Neural cell (in vitro differentiated cells): ENCODE results near the gene RARS2. TPM values are rescaled to one million over a fixed set of nuclear protein-coding genes. Genes with fewer than 3 reads are reported as not detected.
"Not testable (repeated sequence)": the region's sequence is repeated elsewhere in the genome, so short reads cannot be mapped to it uniquely, and the experiment has no call there.

ENCODE experiments used
- H2AFZ ChIP-seq: fragments of 200-600, 300-800 bp; sonication (generic), shearing (Covaris generic); 2 replicates; pipeline ENCODE4 v1.6.0; 2014; ENCODE audit warnings: low read depth, mild to moderate bottlenecking, antibody characterized with exemption, low read length, moderate library complexity
- H3F3A ChIP-seq: fragments of 200-600 bp; shearing (Covaris generic); 2 replicates; pipeline ENCODE4 v1.6.1; 2016; ENCODE audit warnings: mild to moderate bottlenecking, moderate library complexity, mixed read lengths, antibody characterized with exemption, low read length; ENCODE audit not compliant: insufficient read depth, poor library complexity, severe bottlenecking
- H3K27ac ChIP-seq: fragments of 200-600, 300-800 bp; sonication (generic), shearing (Covaris generic); 2 replicates; pipeline ENCODE4 v1.5.1; 2014; ENCODE audit warnings: mild to moderate bottlenecking, low read length, moderate library complexity
- H3K27me3 ChIP-seq: fragments of 300-800, 200-600 bp; sonication (generic), shearing (Covaris generic); 2 replicates; pipeline ENCODE4 v1.6.0; 2014; ENCODE audit warnings: mild to moderate bottlenecking, low read depth, low read length, moderate library complexity; ENCODE audit not compliant: insufficient read depth
- H3K36me3 ChIP-seq: fragments of 300-800, 200-600 bp; sonication (generic), shearing (Covaris generic); 2 replicates; pipeline ENCODE4 v1.5.1; 2014; ENCODE audit warnings: mild to moderate bottlenecking, antibody characterized with exemption, low read length, moderate library complexity; ENCODE audit not compliant: insufficient read depth
- H3K4me2 ChIP-seq: fragments of 300-800, 200-600 bp; sonication (generic), shearing (Covaris generic); 2 replicates; pipeline ENCODE4 v1.6.0; 2014; ENCODE audit warnings: mild to moderate bottlenecking, low read length
- H3K4me3 ChIP-seq: fragments of 300-800, 200-600 bp; sonication (generic), shearing (Covaris generic); 2 replicates; pipeline ENCODE4 v1.5.1; 2014; ENCODE audit warnings: mild to moderate bottlenecking, low read length, moderate library complexity
- H3K79me2 ChIP-seq: fragments of 200-600 bp; shearing (Covaris generic); replicated peaks from 2 replicates; pipeline ENCODE4 v1.6.0; 2014; ENCODE audit warnings: mild to moderate bottlenecking, low read length, moderate library complexity; ENCODE audit not compliant: insufficient read depth
- H3K9ac ChIP-seq: fragments of 300-800, 200-600 bp; sonication (generic), shearing (Covaris generic); 2 replicates; pipeline ENCODE4 v1.6.1; 2016; ENCODE audit warnings: mild to moderate bottlenecking, low read length, mixed read lengths
- H3K9me2 ChIP-seq: fragments of 200-600 bp; shearing (Covaris generic); 2 replicates; pipeline ENCODE4 v1.6.1; 2016; ENCODE audit warnings: mild to moderate bottlenecking, low read length, mixed read lengths; ENCODE audit not compliant: insufficient read depth
- H3K9me3 ChIP-seq: fragments of 200-600, 300-800 bp; sonication (generic), shearing (Covaris generic); 2 replicates; pipeline ENCODE4 v1.6.1; 2016; ENCODE audit warnings: mild to moderate bottlenecking, mixed run types, low read length, moderate library complexity, mixed read lengths
- H4K20me1 ChIP-seq: fragments of 200-600 bp; shearing (Covaris generic); 2 replicates; pipeline ENCODE4 v1.6.1; 2016; ENCODE audit warnings: mild to moderate bottlenecking, mixed run types; ENCODE audit not compliant: insufficient read depth
- CTCF ChIP-seq: fragments of 450-650 bp; IDR thresholded peaks from 2 replicates; pipeline ENCODE4 v1.5.1; 2014; ENCODE audit warnings: antibody characterized with exemption, mild to moderate bottlenecking, moderate library complexity; ENCODE audit not compliant: poor library complexity, severe bottlenecking
- EP300 ChIP-seq: fragments of 450-650 bp; conservative IDR thresholded peaks from 2 replicates; pipeline ENCODE4 v1.6.1; 2014; ENCODE audit warnings: antibody characterized with exemption, mild to moderate bottlenecking, moderate library complexity; ENCODE audit not compliant: poor library complexity, severe bottlenecking
- EZH2 ChIP-seq: fragments of 200-600, 300-800 bp; shearing (Covaris generic), sonication (generic); IDR thresholded peaks from 2 replicates; pipeline ENCODE4 v1.6.1; 2014; ENCODE audit warnings: antibody characterized with exemption, low read length, borderline replicate concordance, mild to moderate bottlenecking; ENCODE audit not compliant: insufficient read depth, poor library complexity, severe bottlenecking
- MXI1 ChIP-seq: fragments of 450-650 bp; conservative IDR thresholded peaks from 2 replicates; pipeline ENCODE4 v1.6.1; 2014; ENCODE audit warnings: antibody characterized with exemption, mild to moderate bottlenecking; ENCODE audit not compliant: poor library complexity, severe bottlenecking
- POLR2AphosphoS5 ChIP-seq: IDR thresholded peaks from 2 replicates; pipeline ENCODE4 v1.6.1; 2012
- RAD21 ChIP-seq: fragments of 450-650 bp; conservative IDR thresholded peaks from 2 replicates; pipeline ENCODE4 v1.6.1; 2014; ENCODE audit warnings: antibody characterized with exemption, mild to moderate bottlenecking, moderate library complexity
- SMC3 ChIP-seq: fragments of 450-650 bp; conservative IDR thresholded peaks from 2 replicates; pipeline ENCODE4 v1.6.1; 2014; ENCODE audit warnings: antibody characterized with exemption, mild to moderate bottlenecking, moderate library complexity; ENCODE audit not compliant: poor library complexity
- TAF1 ChIP-seq: IDR thresholded peaks from 2 replicates; pipeline ENCODE4 v1.6.1; 2012; ENCODE audit warnings: low read depth
- polyA plus RNA-seq: library from polyadenylated mRNA; depleted of rRNA; stranded (reverse); fragments of >200 nt; gene quantifications from 2 replicates; pipeline ENCODE4 v1.2.3, GENCODE V29; 2014
- TF ChIP-seq, protein P1 (sequence below): IDR thresholded peaks from 2 replicates; pipeline ENCODE4 v1.6.1; 2012; ENCODE audit warnings: borderline replicate concordance

Gene RARS2
- polyA plus RNA-seq, 1 donor from 2014 or later = 50.4 TPM

DNA sequence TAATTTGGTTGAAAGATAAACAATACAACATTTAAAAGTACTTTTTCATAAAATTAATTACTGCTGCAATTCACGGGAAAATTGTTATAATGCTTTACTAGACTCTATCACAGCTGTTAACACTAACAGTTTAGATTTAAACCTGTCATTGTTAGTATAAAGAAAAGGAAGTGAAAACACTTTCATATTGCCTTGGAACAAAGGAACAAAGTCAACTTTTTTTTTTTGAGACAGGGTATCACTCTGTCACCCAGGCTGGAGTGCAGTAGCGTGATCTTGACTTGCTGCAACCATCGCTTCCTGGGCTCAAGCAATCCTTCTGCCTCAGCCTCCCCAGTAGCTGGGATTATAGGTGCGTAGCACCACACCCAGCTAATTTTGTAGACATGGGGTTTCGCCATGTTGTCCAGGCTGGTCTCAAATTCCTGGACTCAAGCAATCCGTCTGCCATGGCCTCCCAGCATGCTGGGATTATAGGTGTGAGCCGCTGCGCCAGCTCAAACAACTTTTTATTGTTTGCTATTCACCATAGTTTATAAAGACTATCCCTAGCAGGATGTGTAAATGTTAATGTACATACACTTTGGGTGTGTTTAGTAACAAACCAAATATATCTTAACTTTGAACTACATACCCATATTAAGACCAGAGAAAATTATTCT lies 94.9 kb downstream of the RARS2 start:
- H3K27me3 ChIP-seq = no peaks in the 10 kb centered on the region
- H3K9me2 ChIP-seq = no peaks in the 10 kb centered on the region
- no peaks in the 10 kb centered on the region for H3K36me3 ChIP-seq
- no peak overlapping the region for H3K9ac ChIP-seq
- no peaks in the 10 kb centered on the region for H3F3A ChIP-seq
- H3K79me2 ChIP-seq = no peaks in the 10 kb centered on the region
- H3K9me3 ChIP-seq = no peaks in the 10 kb centered on the region
- TF ChIP-seq SMC3 = no peak
- TF ChIP-seq CTCF = no peak
- TF ChIP-seq EP300 = no peak
- TF ChIP-seq, protein P1, sequence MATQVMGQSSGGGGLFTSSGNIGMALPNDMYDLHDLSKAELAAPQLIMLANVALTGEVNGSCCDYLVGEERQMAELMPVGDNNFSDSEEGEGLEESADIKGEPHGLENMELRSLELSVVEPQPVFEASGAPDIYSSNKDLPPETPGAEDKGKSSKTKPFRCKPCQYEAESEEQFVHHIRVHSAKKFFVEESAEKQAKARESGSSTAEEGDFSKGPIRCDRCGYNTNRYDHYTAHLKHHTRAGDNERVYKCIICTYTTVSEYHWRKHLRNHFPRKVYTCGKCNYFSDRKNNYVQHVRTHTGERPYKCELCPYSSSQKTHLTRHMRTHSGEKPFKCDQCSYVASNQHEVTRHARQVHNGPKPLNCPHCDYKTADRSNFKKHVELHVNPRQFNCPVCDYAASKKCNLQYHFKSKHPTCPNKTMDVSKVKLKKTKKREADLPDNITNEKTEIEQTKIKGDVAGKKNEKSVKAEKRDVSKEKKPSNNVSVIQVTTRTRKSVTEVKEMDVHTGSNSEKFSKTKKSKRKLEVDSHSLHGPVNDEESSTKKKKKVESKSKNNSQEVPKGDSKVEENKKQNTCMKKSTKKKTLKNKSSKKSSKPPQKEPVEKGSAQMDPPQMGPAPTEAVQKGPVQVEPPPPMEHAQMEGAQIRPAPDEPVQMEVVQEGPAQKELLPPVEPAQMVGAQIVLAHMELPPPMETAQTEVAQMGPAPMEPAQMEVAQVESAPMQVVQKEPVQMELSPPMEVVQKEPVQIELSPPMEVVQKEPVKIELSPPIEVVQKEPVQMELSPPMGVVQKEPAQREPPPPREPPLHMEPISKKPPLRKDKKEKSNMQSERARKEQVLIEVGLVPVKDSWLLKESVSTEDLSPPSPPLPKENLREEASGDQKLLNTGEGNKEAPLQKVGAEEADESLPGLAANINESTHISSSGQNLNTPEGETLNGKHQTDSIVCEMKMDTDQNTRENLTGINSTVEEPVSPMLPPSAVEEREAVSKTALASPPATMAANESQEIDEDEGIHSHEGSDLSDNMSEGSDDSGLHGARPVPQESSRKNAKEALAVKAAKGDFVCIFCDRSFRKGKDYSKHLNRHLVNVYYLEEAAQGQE = no peak
- TF ChIP-seq POLR2AphosphoS5 = no peak
- no peak for TF ChIP-seq MXI1
- TF ChIP-seq TAF1 = no peak
- TF ChIP-seq RAD21 = no peak
- no peaks in the 10 kb centered on the region for H4K20me1 ChIP-seq
- H3K4me3 ChIP-seq = no peak overlapping the region
- H3K27ac ChIP-seq = no peak overlapping the region
- H3K4me2 ChIP-seq = no peak overlapping the region
- no peak overlapping the region for H2AFZ ChIP-seq

DNA sequence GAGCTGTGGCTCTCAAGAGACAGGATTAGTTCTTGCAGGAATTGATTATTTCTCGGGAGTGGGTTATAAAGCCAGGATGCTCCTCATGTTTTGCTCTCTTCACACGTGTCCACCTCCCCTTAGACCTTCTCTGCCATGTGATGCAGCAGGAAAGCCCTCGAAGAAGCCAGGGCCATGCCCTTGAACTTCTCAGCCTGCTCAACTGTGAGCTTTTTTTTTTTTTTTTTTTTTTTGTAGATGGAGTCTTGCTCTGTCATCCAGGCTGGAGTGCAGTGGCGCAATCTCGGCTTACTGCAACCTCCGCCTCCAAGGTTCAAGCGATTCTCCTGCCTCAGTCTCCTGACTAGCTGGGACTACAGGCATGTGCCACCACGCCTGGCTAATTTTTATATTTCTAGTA lies 100.5 kb downstream of the RARS2 start:
- not testable (repeated sequence) for H2AFZ ChIP-seq, H3K9me2 ChIP-seq, H3K9ac ChIP-seq, H3K4me3 ChIP-seq, H3K27me3 ChIP-seq, H3K4me2 ChIP-seq, H3F3A ChIP-seq, H3K79me2 ChIP-seq, H3K36me3 ChIP-seq, H3K27ac ChIP-seq, H3K9me3 ChIP-seq, H4K20me1 ChIP-seq

GRCh38 chr6:87487555-87487954 lies 102.2 kb downstream of the RARS2 start:
- TF ChIP-seq POLR2AphosphoS5 (no peak), MXI1 (no peak), TAF1 (no peak), EP300 (no peak), SMC3 (no peak), RAD21 (no peak), EZH2 (no peak), CTCF (no peak)
- TF ChIP-seq, protein P1 = no peak
- Histone ChIP-seq H3K4me3 (no peak overlapping the region), H4K20me1 (no peaks in the 10 kb centered on the region)

More at GRCh38 chr6:87487555-87487954, 102.2 kb downstream of the RARS2 start:
- Histone ChIP-seq H3K9ac (no peak overlapping the region), H3F3A (no peaks in the 10 kb centered on the region), H3K79me2 (no peaks in the 10 kb centered on the region), H3K4me2 (no peak overlapping the region), H3K27ac (no peak overlapping the region), H3K9me3 (no peaks in the 10 kb centered on the region), H2AFZ (no peak overlapping the region), H3K36me3 (no peaks in the 10 kb centered on the region), H3K9me2 (no peaks in the 10 kb centered on the region), H3K27me3 (no peaks in the 10 kb centered on the region)
